NOMO-1 (cell line): ENCODE measurements around the gene HMCES.

Experiments used
- DNase-seq, 2 experiments: peaks; one replicate each; lab custom pipeline; 2025; ENCODE audit not compliant: unreplicated experiment in 2 of 2; lab: John Stamatoyannopoulos, UW

Gene HMCES, protein sequence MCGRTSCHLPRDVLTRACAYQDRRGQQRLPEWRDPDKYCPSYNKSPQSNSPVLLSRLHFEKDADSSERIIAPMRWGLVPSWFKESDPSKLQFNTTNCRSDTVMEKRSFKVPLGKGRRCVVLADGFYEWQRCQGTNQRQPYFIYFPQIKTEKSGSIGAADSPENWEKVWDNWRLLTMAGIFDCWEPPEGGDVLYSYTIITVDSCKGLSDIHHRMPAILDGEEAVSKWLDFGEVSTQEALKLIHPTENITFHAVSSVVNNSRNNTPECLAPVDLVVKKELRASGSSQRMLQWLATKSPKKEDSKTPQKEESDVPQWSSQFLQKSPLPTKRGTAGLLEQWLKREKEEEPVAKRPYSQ

DNA sequence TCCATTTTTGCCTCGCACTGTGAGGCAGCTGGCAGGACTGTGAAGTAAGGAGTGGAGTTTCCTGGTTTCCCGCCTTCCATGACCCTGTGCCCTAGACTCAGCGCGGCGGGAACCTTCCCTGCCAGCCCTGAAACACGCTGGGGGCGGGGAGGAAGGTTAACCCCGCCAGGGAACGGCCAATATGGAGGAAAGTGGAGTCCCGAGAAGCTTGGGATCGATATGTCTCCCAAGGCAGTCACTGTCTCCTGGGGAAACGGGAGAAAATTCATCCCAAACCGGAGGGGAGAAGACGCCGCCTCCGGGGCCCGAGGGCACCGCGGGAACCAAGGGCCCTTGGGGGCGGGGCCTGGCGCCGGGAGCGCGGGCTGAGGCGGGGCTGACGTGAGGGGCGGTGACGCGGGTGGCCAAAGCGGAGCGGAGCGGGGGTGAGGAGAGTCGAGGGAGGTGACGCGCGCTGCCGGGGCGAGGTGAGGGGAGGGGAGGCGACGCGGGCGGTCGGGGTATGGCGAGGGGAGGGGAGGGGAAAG, at the start of gene HMCES:
Gene HMCES (plus strand): TSS at position 432 of the 527 bp plus-strand sequence. CDS start 863 bp downstream, outside the sequence.
- peak; percentile 91 to 97 for DNase-seq

DNA sequence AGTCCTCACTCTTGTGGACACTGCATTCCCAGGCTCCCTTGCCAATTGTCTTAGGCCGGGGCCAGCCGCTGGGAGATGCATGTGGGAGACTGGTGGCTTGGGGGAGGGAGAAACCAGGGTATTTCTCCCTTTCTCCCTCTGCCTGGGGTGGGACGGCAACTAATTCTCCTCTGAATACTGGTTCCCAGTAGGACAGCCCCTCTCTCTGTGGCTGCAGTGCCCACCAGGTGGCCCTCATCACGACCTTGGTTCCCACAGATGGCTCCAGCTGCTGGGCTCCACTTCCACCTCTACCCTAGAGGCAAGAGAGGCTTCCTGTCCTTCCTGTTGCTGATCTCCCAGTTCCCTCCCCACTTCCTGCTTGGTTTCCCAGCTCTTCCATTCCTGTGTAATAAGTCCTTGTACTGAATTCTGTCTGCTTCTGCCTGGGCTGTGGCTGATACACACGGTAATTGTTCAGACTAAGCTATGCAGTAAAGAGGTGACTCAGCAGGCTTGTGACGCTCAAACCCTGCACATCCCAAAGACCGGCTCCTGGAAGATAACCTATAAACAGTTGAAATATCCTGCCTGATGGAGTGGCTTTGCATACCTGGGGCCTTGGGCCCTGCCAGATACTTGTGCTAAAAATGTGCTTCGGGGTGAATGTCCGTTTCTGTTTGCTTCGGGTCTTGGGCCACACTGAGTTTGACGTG, 49.6 kb upstream of the HMCES start:
- no peak for DNase-seq

DNA sequence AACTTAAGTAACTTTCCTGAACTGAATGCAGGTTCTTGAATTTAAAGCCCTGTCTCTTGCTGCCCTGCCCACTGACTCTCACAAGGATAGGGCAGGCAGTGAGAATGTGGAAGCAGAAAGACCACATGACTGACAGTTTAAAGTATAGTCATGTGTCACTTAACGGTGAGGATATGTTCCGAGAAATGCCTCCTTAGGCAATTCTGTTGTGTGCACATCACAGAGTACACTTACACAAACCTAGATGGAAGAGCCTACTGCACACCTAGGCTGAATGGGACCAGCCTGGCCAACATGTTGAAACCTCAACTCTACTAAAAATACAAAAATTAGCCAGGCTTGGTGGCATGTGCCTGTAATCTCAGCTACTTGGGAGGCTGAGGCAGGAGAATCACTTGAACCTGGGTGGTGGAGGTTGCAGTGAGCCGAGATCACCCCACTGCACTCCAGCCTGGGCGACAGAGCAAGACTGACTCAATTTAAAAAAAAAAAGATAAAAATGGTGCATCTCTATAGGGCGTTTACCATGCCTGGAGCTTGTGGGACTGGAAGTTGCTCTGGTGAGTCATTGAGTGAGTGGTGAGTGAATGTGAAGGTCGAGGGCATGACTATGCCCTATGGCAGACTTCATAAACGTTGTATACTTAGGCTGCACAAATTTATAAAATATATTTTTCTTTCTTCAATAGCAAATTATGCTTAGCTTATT, 48.2 kb upstream of the HMCES start:
- DNase-seq, result peak; percentile 80 to 99

DNA sequence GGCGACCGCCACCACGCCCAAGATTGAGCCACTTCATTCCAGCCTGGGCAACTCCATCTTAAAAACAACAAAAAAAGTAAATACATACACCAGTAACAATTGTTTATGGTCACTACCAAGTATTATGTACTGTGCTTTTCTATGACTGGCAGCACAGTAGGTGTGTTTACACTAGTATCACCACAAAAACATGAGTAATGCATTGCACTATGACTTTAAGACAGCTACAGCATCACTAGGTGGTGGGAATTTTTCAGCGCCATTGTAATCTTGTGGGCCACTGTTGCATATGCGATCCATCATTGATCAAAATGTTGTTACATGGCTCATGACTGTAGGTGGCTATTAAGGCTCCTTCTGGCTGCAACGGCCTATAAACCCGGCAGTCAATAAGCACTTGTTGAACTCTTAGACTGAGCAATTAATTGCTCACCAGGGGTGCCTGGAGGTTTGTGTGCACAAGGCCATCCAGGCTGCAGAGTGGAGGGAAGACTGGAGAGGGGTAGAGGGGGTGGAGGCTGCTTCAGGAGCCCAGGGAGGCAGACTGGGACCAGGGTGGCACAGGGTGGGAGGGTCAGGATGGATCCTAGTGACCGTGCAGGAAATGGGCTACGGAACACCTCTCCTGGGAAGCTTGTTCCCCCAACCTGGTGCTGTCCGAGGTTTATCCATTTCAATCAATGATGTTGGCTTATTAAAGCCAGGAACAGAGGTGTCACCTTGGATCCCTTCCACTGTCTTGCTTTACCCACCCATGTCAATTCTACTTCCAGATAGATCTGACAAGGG, 47.1 kb upstream of the HMCES start:
- no peak for DNase-seq

DNA sequence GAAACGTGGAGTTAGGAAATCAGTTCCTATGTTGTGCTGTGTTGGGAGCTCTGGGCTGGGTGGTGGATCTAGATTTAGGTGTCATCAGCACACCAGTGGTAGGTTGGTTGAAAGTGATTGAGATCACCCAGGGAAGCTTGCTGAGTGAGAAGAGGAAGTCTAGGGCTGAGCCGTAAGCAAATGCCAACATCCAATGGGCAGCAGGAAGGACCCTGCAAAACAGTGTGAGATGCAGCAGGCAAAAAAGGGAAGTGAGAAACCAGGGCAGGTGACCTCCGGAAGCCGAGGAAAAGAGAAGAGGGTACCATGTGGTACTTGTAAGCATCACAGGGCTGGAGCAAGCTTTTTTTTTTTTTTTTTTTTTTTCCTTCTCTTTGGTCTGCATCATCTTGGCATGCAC, 45.1 kb upstream of the HMCES start:
- DNase-seq, result peak; percentile 98 to 100

DNA sequence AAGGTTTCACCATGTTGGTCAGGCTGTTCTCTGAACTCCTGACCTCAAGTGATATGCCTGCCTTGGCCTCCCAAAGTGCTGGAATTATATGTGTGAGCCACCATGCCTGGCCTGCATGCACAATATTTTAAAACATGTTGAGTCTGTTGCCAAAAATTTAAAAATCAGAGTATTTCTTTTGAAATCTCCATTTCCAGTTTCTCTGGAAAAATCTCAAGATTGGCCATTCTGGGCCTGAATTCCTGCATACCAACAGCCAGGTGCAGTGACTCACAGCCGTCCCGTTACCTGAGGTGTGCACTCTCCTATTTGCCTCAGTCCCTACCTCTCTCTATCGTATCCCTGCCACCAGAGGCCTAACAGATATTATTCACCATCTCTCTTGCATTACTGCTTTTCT, 44.2 kb upstream of the HMCES start:
- no peak for DNase-seq

DNA sequence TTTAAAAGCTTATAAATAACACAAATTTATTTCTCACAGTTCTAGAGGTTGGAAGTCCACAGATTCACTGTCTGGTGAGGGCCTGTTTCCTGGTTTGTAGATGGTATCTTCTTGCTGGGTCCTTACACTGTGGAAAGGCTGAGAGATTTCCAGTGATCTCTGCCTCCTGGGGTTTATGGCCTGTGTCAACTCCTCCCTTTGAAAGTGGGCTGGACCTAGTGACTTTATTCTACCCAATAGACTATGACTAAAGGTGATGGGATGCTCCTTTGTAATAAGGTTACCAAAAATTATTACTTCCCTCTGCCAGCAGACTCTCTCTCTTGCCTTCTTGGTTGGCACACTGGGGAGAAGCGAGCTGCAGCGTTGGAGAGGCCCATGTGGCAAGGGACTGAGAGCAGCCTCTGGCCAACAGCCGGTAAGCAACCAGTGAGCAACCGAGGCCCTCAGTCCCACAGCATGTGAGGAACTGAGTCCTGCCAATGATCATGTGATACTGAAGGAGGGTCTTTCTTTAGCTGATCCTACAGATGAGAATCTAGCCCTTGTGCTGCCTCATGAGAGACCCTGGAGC, 43.2 kb upstream of the HMCES start:
- no peak for DNase-seq

DNA sequence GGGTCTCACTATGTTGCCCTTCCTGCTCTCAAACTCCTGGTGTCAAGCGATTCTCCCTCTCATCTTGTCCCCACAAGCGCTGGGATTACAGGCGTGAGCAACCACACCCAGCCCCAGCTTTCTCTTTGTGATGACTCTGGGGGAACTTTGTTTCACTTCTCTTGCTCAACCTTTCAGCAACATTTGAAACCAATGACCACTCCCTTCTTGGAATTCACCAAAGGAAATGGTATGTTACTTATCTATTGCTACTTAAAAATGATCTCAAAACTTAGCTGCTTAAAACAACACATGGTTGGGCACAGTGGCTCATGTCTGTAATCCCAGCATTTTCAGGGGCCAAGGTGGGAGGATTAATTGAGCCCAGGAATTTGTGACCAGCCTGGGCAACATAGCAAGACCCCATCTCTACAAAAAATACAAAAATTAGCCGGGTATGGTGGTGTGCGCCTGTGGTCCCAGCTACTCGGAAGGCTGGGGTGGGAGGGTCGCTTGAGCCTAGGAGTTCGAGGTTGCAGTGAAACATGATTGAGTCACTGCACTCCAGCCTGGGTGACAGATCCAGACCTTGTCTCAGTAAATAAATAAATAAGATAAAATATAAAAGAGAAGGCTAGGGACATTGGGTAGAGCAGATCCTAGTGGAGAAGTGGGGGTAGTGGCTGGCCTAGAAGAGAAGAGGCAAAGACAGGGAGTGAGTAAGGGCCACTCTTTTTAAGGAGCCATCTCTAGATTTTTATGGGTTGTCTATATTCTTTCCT, 39.5 kb upstream of the HMCES start:
- peak; percentile 81 to 89 for DNase-seq

DNA sequence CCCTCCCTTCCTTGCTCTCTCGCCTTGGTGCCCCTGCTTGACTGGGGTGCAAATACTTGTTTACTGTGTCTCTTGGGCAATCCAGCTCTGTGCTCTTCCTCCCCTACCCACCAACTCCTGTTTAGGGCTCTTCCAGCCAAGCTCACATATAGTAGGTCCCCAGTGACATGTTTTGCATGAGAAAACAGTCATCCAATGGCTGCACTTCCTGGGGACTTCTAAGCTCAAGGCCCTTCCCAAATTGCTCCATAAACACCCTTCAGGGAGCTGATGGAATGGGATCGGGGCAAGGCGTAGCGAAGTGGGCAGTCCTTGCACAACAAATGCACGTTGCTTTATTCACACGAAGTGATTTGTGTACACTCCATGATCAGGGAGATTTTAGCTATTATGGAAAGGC, 38.7 kb upstream of the HMCES start:
- no peak for DNase-seq

DNA sequence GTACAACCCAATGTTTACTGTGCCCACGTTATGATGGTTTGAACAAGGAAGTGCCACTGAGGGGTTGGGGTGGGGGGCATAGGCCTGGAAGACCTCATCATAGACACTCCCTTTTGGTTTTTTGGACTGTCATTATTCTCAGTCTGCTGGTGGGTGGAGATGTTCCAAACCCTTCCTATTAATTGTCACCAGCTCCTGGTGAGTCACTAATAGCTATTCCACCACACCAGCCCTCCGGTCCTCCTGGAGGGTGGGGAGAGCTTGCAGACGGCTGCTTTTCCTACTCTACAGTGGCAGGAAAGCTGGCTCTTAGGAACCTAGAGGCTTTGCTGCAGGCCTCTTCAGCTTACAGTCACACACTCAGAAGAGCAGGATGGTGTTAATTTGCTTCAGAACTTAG, 38.2 kb upstream of the HMCES start:
- no peak for DNase-seq

DNA sequence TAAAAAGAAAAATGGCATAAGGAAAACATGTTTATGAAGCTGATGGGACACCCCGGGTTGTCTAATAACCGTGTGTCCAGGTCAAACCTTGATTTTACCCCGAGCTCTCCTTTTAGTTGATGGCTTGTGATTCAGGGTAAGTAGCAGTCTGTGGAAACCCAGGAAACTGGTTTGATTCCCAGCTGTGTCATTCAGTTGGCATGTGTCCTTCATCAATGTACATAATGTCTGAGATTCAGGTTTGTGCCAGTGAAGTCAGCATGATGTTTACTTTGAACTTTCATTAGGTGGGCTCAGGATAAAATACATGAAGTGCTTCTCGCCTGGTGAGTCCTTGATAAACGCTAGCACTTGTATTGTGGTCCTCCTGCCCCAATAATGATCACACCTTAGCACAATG, 33.5 kb upstream of the HMCES start:
- DNase-seq, result no peak

DNA sequence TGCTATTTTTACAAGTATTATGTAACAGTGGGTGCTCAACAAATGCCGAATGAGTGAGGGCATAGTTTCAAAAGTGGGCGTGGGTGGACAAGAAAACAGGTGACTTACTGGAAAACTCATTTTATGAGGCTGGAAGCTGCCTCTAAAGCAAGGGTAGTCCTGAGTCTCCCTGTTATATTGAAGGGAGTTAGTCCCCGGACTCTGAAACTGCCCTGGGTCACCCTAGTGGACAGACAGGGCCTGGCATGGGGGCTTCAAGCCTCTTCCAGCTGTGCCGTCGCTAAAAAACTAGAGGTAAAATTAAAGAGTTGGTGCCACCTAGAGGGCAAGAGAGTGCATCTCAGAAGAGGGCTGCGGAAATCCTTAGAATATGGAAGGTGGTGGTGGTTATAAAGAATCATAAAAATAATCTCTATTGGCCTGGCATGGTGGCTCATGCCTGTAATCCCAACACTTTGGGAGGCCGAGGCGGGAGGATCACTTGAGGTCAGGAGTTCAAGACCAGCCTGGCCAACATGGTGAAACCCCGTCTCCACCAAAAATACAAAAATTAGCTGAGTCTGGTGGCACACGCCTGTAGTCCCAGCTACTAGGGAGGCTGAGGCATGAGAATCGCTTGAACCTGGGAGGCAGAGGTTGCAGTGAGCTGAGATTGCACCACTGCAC, 32.9 kb upstream of the HMCES start:
- peak; percentile 94 to 98 for DNase-seq

DNA sequence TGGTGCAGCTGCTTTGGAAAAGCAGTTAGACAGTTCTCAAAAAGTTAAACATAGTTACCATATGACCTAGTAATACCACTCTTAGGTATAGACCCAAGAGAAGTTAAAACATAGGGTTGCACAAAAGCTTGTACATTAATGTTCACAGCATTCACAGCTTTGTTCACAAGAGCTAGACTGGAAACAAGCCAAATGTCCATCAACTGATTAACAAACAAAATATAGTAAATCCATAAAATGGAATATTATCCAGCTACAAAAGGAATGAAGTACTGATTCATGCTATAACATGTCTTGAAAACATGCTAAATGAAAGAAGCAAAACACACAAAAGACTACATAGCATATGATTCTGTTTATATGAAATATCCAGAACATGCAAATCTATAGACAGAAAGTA, 32.0 kb upstream of the HMCES start:
- no peak for DNase-seq

DNA sequence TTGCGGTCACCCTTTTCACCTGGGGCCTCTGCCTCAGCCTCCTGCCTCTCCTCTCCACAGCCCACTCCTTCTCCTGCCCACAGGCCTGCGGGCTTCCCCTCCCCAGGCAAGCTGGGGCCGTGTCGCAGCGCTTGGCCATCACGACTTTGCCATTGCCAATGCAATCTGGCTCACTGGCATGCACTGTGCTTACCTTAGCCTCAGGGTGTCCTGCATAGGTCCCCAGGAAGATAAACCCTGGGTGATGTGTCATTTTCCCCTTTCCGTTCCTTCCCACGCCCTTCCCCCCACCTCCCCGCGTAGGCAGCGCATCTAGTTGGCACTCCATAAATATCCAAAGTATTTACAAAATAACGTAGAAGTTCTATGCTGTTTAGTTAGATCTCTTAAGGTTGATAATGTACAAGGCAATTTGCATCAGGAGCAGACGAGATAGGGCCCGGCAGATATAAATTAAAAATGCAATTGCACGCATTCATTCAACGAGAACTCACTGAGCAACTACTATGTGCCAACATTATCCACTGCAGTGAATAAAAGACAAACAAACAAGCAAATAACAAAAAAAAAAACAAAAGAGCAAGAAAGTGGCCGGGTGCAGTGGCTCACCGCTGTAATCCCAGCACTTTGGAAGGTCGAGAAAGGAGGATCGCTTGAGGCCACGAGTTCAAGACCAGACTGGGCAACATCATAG, 30.2 kb upstream of the HMCES start:
- no peak for DNase-seq

DNA sequence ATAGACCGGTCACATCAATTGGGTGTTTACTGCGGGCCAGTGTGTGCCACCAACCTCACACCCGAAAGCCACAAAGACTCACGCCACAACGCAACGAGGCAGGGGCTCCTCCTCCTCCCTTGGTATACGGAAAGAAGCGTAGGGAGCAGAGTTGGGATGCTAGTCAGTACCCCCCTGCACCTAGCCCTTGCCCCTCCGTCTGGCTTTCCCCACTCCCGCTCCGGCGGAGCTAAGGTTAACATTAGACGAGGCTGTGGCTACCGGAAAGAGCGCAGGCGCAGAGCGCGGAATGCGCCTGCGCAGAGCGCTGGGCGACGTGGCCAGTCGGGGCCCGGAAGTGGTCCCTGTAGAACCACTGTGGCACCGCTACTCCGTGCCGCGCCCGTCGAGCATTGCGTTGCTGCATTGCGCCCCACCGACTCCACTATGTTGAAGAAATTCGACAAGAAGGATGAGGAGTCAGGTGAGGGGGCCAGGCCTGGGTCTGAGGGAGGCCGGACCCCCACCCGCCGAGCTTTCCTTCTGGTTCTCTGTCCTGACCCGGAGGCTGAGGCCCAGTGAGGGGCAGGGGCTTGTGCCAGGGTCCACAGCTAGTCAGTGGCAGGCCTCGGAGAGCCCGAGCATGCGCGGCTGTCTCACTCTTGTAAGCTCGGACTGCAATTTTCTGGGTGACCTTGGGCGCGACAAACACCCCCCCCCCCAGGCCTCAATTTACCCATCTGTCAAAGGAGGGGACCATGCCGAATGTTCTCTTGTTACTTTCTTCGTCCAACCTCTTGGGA, 29.2 kb upstream of the HMCES start, which contains the start of gene COPG1:
Gene COPG1 (plus strand): TSS at position 323 of the 782 bp plus-strand sequence. CDS start 104 bp downstream, at position 427.
- DNase-seq, result peak; percentile 92 to 96

DNA sequence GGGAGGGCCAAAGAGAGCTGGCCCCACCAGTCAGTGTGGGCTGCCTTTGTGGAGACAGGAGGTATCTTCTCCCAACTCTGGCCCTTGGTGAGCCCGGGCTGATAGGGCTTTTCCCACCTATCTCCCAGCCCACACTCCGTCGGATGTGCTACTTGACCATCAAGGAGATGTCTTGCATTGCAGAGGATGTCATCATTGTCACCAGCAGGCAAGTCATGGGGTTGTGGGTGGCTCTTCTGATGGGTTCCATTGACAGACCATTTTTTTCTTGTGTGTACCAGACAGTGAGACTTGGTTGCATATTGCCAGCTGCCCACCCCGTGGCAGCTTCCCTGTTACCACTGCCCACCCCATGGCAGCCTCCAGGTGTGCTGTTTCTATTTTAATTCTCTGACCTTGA, 25.9 kb upstream of the HMCES start:
- DNase-seq, result no peak

DNA sequence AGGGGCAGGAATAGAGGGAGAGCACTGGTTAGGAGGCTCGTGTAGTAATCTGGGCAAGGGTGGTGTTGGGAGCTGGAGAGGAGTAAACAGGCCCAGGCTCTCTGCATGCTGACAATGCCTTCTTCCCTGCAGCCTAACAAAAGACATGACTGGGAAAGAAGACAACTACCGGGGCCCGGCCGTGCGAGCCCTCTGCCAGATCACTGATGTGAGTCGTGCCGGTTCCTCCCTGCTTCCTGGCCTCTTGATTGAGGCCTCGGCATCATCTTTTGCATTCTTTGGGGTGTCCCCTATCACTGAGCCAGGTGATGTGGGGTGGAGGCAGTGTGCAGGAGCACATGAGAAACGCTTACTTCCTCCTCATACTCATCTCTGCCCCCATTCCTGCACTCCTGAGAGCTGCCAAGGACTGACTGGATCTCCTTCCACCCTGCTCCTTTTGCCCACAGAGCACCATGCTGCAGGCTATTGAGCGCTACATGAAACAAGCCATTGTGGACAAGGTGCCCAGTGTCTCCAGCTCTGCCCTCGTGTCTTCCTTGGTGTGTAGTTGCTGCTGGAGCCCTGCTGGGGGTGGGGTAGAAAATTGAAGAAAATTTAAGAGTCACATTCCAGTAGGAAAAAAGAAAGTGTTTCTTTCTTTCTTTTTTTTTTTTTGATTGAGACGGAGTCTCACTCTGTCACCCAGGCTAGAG, 24.0 kb upstream of the HMCES start:
- DNase-seq, result no peak
